MM.1S (cell line): Measurements from ENCODE around the gene CAV1.

Source experiments
- DNase-seq: peaks from one replicate; pipeline ENCODE4 v3.0.0-alpha.2; 2015
- H2AFZ ChIP-seq: fragments of 300-600 bp; sonication (generic); 2 replicates; pipeline ENCODE4 v1.6.0; 2016; ENCODE audit warnings: antibody characterized with exemption, low read length
- H3F3A ChIP-seq: fragments of 300-600 bp; sonication (generic); 2 replicates; pipeline ENCODE4 v1.6.1; 2016; ENCODE audit warnings: mild to moderate bottlenecking, antibody characterized with exemption, low read length, moderate library complexity, mixed read lengths; ENCODE audit not compliant: insufficient read depth
- H3K27ac ChIP-seq: fragments of 300-600 bp; sonication (generic); 2 replicates; pipeline ENCODE4 v1.5.1; 2016; ENCODE audit warnings: mild to moderate bottlenecking, low read length
- H3K27me3 ChIP-seq: fragments of 300-600 bp; sonication (generic); replicated peaks from 2 replicates; pipeline ENCODE4 v1.6.0; 2016; ENCODE audit warnings: low read length; ENCODE audit not compliant: insufficient read depth
- H3K36me3 ChIP-seq: fragments of 300-600 bp; sonication (generic); replicated peaks from 2 replicates; pipeline ENCODE4 v1.6.1; 2016; ENCODE audit warnings: mild to moderate bottlenecking, low read length, mixed read lengths; ENCODE audit not compliant: insufficient read depth
- H3K4me1 ChIP-seq: fragments of 300-600 bp; sonication (generic); 2 replicates; pipeline ENCODE4 v1.6.1; 2016; ENCODE audit warnings: low read length, mixed read lengths
- H3K4me2 ChIP-seq: fragments of 300-600 bp; sonication (generic); 2 replicates; pipeline ENCODE4 v1.6.0; 2016; ENCODE audit warnings: low read depth, low read length
- H3K4me3 ChIP-seq: fragments of 300-600 bp; sonication (generic); 2 replicates; pipeline ENCODE4 v1.5.1; 2016; ENCODE audit warnings: low read length, mixed read lengths
- H3K79me2 ChIP-seq: fragments of 300-600 bp; sonication (generic); 2 replicates; pipeline ENCODE4 v1.6.1; 2016; ENCODE audit warnings: mixed run types, low read length, mixed read lengths
- H3K9ac ChIP-seq: fragments of 300-600 bp; sonication (generic); 2 replicates; pipeline ENCODE4 v1.6.1; 2016; ENCODE audit warnings: low read length, mixed read lengths
- H3K9me2 ChIP-seq: fragments of 300-600 bp; sonication (generic); replicated peaks from 2 replicates; pipeline ENCODE4 v1.6.1; 2016; ENCODE audit warnings: mild to moderate bottlenecking, low read length, mixed read lengths; ENCODE audit not compliant: insufficient read depth
- H3K9me3 ChIP-seq: fragments of 300-600 bp; sonication (generic); replicated peaks from 2 replicates; pipeline ENCODE4 v1.6.1; 2016; ENCODE audit warnings: mild to moderate bottlenecking, low read length, mixed read lengths; ENCODE audit not compliant: insufficient read depth
- H4K20me1 ChIP-seq: fragments of 300-600 bp; sonication (generic); 2 replicates; pipeline ENCODE4 v1.6.1; 2016; ENCODE audit warnings: mild to moderate bottlenecking, low read length, moderate library complexity, mixed read lengths; ENCODE audit not compliant: insufficient read depth
- EZH2 ChIP-seq: fragments of 300-600 bp; sonication (generic); optimal IDR thresholded peaks from 2 replicates; pipeline ENCODE3; 2017; ENCODE audit warnings: low read depth, mild to moderate bottlenecking, antibody characterized with exemption, low read length, mixed read lengths
- EZH2phosphoT487 ChIP-seq: fragments of 300-600 bp; sonication (generic); IDR thresholded peaks from 2 replicates; pipeline ENCODE4 v1.6.1; 2018; ENCODE audit warnings: antibody characterized with exemption, low read length
- TF ChIP-seq, protein P1 (sequence below): fragments of 300-600 bp; sonication (generic); IDR thresholded peaks from 2 replicates; pipeline ENCODE4 v1.5.1; 2016; ENCODE audit warnings: antibody characterized with exemption, low read length, mixed read lengths

CAV1 gene

DNA sequence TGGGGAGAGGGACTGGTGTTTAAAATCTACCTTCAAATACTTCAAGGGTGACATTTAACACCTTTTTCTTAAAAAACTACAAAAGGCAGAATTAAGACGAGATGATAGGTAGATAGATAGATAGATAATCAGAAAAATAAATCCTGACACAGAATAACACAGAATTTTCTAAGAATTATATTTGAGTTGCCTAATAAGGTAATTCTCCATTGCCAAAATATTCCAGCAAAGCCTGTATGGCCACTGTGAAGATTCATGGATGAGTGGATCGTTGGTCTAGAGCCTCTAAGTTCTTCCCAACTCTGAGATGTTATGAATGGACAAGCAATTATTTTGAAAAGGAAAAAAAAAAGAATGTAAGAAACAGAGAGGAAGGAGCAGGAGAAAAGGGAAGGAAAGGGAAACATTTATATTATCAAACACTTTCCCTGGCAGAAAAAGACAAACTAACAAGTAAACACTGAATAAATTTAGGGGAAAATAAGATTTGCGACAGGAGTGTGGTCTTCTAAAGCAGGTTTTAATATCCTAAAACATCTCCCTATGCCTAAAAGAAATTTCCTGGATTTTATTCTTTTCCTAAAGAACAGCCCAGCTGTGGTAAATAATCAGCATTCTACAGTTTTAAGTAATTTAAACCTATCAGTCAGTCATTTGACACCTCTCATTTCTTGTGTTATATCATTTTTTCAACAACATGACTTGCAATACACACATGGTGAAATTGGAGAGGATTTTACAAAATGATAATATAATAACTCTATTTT is 32.8 kb upstream of the CAV1 start:
- H3K36me3 ChIP-seq: no peaks in the 10 kb centered on the region
- H3K9ac ChIP-seq: no peak overlapping the region
- H4K20me1 ChIP-seq: no peaks in the 10 kb centered on the region
- no peaks in the 10 kb centered on the region for H3K27me3 ChIP-seq
- H3K79me2 ChIP-seq: no peaks in the 10 kb centered on the region
- no peaks in the 10 kb centered on the region for H3K9me2 ChIP-seq
- H3K27ac ChIP-seq: no peak overlapping the region
- TF ChIP-seq EZH2 (no peak), EZH2phosphoT487 (no peak)
- TF ChIP-seq, protein P1, sequence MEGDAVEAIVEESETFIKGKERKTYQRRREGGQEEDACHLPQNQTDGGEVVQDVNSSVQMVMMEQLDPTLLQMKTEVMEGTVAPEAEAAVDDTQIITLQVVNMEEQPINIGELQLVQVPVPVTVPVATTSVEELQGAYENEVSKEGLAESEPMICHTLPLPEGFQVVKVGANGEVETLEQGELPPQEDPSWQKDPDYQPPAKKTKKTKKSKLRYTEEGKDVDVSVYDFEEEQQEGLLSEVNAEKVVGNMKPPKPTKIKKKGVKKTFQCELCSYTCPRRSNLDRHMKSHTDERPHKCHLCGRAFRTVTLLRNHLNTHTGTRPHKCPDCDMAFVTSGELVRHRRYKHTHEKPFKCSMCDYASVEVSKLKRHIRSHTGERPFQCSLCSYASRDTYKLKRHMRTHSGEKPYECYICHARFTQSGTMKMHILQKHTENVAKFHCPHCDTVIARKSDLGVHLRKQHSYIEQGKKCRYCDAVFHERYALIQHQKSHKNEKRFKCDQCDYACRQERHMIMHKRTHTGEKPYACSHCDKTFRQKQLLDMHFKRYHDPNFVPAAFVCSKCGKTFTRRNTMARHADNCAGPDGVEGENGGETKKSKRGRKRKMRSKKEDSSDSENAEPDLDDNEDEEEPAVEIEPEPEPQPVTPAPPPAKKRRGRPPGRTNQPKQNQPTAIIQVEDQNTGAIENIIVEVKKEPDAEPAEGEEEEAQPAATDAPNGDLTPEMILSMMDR: no peak
- no peak overlapping the region for H3K4me3 ChIP-seq
- no peaks in the 10 kb centered on the region for H3F3A ChIP-seq
- no peak for DNase-seq
- 0 out of 2 replicates have a peak, but pooled peaks cover 7% of the 10 kb centered on the region for H3K4me1 ChIP-seq
- no peak overlapping the region for H3K4me2 ChIP-seq
- H2AFZ ChIP-seq: no peak overlapping the region
- no peaks in the 10 kb centered on the region for H3K9me3 ChIP-seq

DNA sequence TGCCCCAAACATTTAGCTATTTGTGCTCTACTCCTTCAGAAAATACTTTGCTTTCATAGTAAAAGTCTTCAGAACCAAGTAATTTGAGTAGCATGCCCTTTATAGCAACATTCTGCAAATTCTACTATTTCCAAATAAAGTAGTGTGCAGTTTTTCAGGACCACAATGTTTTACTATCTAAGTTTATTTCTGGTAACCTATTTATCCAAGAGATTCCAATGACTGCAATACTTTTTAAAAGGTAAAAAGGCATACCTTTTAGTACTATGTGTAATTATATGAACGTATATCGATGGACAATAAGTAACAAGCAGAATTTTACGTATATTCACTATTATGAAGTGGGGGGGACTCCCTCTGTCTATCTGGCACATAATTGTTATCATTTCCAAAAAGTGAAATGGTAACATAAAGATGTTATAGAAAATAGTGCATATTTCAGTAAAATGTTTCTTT is 32.2 kb upstream of the CAV1 start:
- Histone ChIP-seq H3K4me2 (no peak overlapping the region), H3K4me1 (0 out of 2 replicates have a peak, but pooled peaks cover 7% of the 10 kb centered on the region), H3F3A (no peaks in the 10 kb centered on the region), H3K9me3 (no peaks in the 10 kb centered on the region), H3K9me2 (no peaks in the 10 kb centered on the region), H3K4me3 (no peak overlapping the region), H3K36me3 (no peaks in the 10 kb centered on the region), H3K79me2 (no peaks in the 10 kb centered on the region), H2AFZ (no peak overlapping the region), H4K20me1 (no peaks in the 10 kb centered on the region), H3K27me3 (no peaks in the 10 kb centered on the region), H3K27ac (no peak overlapping the region), H3K9ac (no peak overlapping the region)
- no peak for DNase-seq
- no peak for TF ChIP-seq EZH2
- TF ChIP-seq, protein P1: no peak
- no peak for TF ChIP-seq EZH2phosphoT487

DNA sequence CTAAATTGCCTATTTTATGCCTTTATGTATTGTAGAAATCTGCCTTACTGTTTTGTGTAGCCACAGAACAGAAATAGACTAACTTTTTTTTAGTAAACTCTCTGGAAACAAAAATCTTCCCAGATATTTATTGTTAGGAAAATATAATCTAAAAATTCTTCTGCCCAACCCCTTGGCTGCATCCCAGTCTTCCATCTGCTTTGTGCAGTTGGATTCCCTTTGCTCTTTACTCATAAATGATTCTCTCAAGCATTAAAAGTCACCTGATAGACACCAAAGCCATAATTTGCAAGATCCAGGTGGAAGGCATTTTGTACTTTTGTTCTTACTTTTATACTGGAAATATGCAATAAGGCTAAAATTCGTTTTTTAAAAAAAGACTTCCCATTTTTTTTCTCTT is 31.4 kb upstream of the CAV1 start:
- Histone ChIP-seq H3K79me2 (no peaks in the 10 kb centered on the region), H4K20me1 (no peaks in the 10 kb centered on the region), H3K9ac (no peak overlapping the region), H3K9me3 (no peaks in the 10 kb centered on the region), H3K9me2 (no peaks in the 10 kb centered on the region), H3K27me3 (no peaks in the 10 kb centered on the region), H2AFZ (no peak overlapping the region), H3K36me3 (no peaks in the 10 kb centered on the region), H3K4me1 (0 out of 2 replicates have a peak, but pooled peaks cover 7% of the 10 kb centered on the region), H3K4me3 (no peak overlapping the region), H3K27ac (no peak overlapping the region), H3F3A (peaks cover 3% of the 10 kb centered on the region), H3K4me2 (no peak overlapping the region)
- DNase-seq: no peak
- TF ChIP-seq EZH2phosphoT487: no peak
- TF ChIP-seq, protein P1: no peak
- TF ChIP-seq EZH2: no peak
